GM18870 (cell line): ENCODE results near the gene DDAH1.

Source experiments
- ATAC-seq: cut with Tn5 transposase; IDR thresholded peaks from one replicate; pipeline ENCODE4 v1.9.1; 2021; ENCODE audit warnings: moderate library complexity; ENCODE audit not compliant: unreplicated experiment

Gene DDAH1

GRCh38 chr1:85333186-85333585 lies 131.8 kb downstream of the DDAH1 start:
- no peak for ATAC-seq

DNA sequence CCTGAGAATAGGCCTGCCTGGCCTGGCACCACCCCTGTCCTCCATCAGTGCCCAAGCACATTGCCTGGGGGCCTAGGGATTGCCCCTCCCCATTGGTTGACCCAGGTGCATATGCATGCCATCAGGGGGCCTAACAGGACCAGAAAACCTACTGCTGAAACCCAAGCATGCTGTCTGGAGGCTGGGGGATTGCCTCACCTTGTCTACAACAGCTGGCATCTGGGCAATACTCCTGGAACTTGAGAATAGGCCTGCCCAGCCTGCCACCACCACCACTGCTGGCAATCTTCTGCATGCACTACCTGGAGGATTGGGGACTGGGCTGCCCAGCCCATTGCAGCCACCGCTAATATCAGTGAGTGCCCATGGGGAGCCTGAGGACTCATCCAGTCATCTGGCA lies 132.4 kb downstream of the DDAH1 start:
- no peak for ATAC-seq

DNA sequence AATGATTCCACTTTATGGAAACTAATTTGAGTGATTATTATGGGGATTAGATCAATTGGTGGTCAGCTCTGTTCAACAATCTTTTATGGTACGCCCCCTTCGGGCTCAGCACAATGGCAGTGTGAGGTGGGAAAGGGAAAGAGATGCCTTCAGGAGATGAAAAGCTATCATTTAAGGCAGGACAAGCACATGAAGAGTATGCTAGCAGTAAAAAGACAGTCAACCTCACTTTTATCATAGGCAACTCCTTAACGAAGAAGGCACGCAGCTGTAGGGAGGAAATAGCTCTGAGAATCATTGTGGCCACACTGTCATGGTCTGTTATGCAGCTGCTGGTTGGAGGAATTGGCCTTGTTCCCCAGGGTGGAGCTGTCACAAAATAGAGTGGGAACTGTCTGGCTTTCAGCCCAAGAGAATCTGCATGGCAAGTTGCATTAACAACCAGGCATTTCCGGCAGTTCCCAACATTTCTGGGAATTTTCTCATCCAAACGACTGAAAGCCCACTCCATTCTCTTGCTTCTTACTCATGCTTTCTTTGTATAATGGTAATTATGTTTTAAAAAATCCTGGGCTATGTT lies 134.2 kb downstream of the DDAH1 start:
- peak; percentile 38 for ATAC-seq

DNA sequence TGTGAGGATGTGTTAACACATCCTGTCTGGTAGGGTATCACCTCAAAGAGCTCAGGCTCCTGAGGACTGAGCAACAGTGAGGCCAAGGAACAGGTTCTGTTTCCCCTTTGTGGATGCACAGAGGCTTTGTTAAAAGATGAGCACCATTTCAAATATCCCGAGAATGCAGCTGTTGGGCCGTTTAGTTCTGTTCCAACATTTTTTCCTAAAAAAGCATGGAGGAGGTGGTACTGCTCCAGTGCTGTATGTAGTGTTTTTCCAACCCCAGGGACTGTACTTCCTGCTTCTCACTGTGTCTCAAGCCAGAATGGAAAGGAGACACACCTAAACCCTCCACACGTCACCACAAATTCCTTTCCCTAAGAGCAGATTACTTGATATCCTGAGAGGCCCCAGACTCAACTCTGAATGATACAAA lies 134.7 kb downstream of the DDAH1 start:
- ATAC-seq = no peak

GRCh38 chr1:85328713-85329397 lies 136.1 kb downstream of the DDAH1 start:
- no peak for ATAC-seq

- ATAC-seq = no peak
Measured at GRCh38 chr1:85327759-85328158, 137.2 kb downstream of the DDAH1 start.

DNA sequence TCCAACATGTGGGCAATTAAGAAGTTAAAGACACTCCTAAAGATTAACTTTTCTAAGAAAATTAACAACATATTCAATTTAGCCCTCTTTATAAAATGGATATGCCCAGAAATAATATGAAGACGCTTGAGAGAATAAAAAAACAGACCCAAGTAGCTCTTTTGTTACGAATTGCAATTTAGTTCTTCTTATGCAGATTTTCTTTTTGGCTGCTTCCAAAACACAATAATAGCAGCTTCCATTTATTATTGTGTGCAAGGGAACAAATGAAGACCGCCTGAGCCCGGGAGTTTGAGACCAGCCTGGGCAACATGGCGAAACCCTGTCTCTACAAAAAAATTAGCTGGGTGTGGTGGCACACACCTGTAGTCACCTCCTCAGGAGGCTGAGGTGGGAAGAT lies 138.1 kb downstream of the DDAH1 start:
- ATAC-seq = no peak

- no peak for ATAC-seq
Measured at GRCh38 chr1:85326336-85326735, 138.6 kb downstream of the DDAH1 start.

- no peak for ATAC-seq
Measured at GRCh38 chr1:85325920-85326319, 139.0 kb downstream of the DDAH1 start.

DNA sequence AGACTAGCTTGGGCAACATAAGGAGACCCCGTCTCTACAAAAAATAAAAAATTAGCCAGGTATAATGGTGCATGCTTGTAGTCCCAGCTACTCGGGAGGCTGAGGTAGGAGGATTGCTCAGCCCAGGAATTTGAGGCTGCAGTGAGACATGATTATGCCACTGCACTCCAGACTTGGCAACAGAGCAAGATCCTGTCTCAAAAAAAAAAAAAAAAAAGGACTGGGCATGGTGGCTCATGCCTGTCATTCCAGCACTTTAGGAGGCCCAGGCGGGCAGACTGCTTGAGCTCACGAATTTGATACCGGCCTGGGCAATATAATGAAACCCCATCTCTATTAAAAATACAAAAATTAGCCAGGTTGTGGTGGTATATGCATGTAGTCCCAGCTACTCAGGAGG lies 141.2 kb downstream of the DDAH1 start:
- no peak for ATAC-seq

GRCh38 chr1:85322655-85323054 lies 142.3 kb downstream of the DDAH1 start:
- ATAC-seq = no peak

DNA sequence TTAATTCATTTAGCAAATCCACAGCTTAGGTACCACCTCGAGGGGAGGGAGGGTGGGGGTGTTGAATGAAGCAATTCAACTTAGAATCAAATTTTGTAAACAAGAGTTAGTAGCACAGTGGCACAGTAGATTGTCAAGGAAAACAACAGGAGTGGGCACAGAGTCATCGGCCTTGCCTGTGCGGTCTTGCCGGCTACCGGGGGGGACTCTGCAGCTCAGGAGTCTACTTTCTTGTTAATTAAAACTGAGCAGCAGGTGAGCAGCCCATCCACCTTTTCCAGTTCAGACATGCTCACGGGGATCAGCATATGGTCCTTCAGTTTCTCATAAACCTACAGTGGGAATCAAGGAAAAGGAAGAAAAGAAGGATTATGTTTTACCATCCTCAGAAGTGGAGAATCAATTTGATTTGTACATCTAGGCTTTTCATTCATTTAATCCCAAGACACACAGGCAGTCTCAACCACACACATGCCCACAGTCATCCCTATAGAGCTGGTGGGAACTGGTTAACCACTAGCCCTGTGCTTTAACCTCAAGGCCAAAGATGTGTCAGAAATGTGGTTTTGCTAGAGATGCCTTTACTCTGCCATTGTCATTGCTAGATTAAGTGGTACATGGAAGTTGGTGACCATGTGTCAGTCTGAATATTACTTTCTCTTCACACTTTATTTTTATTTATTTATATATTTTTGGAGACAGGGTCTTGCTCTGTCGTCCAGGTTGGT lies 143.6 kb downstream of the DDAH1 start:
- peak; percentile 86 for ATAC-seq

DNA sequence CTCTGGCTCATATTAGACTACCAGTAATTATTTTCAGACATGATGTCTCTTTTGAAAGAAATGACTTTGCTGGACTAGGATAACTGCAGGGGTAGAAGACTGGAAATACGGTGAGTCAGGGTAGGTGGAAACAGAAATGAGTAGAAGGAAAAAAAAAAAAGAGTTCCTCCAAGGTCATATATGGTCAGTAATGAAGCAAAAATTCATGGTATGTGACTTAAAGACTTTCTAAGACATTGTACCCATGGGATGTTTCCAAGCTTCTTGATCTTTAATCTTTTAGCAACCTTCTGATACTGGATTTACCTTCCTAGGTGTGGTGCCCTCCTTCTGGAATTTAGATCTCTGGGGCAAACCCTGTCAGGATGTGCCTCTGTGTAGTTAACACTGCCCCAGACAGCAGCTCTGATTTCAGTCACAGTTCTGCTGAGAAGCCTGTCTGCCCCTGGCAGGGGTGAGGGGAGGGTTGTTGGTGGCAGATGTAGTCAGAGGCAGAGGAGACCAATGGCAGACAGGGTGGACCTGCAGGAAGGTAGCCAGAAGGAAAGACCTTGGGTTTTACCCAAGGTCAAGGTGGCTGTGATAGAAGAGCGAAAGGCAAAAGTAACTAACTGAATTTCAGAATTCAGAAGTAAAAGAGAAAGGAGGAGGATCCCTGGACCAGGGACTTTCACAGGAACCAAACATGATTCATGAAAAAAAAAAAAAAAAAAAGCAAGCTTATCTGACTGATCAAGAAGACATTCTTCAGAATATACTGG lies 144.4 kb downstream of the DDAH1 start:
- ATAC-seq = no peak

GRCh38 chr1:85319931-85320330 lies 145.0 kb downstream of the DDAH1 start:
- no peak for ATAC-seq

GRCh38 chr1:85319491-85319890 lies 145.5 kb downstream of the DDAH1 start:
- ATAC-seq = no peak

- no peak for ATAC-seq
Measured at GRCh38 chr1:85318217-85318616, 146.7 kb downstream of the DDAH1 start.

GRCh38 chr1:85317560-85317959 lies 147.4 kb downstream of the DDAH1 start:
- ATAC-seq = no peak

GRCh38 chr1:85316321-85316720 lies 148.6 kb downstream of the DDAH1 start:
- no peak for ATAC-seq

- ATAC-seq = no peak
Measured at GRCh38 chr1:85315789-85316188, 149.2 kb downstream of the DDAH1 start.

GRCh38 chr1:85314726-85315125 lies 150.2 kb downstream of the DDAH1 start:
- ATAC-seq = no peak

DNA sequence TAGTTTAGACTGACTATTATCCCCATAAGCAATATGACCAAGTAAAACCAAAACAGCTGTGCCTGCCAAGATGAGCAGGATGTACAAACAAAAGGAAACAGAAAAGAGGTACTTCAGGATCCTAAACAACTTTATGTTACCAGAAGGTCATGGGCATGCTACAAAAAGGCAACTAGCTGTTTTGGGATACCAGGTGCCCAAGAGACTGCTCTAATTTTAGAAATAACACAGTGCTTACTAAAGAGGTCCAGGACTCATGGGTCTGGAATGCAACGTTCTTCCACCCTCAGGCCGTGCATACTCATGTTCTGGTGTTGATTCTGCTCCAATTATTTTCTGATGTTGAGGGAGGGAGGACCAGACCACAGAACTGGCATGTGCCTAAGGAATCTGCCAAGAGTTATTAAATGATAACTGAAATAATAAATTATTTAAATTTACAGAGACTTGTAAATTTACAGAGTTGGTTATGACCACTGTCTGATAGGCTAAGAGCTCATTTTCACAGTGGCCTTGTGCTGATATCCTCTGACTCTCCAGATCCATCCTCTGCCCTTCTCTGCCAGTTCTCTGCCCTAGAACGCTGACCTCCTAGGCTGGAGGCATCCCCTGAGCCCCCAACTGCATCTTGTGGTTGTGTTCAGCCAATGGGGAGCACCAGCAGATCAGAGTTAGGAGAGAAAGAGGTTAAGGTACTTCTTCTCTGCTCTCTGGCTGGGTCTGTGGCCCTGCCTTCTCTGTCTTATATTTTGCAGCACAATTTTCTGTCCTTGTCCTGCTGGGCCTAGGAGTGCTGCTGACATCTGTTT lies 150.9 kb downstream of the DDAH1 start:
- ATAC-seq = no peak
